22Rv1 (cell line): Measurements from ENCODE around the gene NLGN2.

ENCODE experiments used
- CTCF ChIP-seq: fragments of 450-650 bp; IDR thresholded peaks from 2 replicates; pipeline ENCODE4 v1.5.1; 2017; ENCODE audit warnings: mild to moderate bottlenecking
- ZFX ChIP-seq: fragments of 450-650 bp; IDR thresholded peaks from 2 replicates; pipeline ENCODE4 v1.6.1; 2017; ENCODE audit warnings: antibody characterized with exemption, borderline replicate concordance

- TF ChIP-seq CTCF, result no peak
- no peak for TF ChIP-seq ZFX
Observed at GRCh38 chr17:7409716-7410115, 2.1 kb downstream of the NLGN2 start.
